HCT116 (cell line): ENCODE data around the gene ASPG. TPM values are rescaled to one million over a fixed set of nuclear protein-coding genes. Genes with fewer than 3 reads are reported as not detected.

ENCODE experiments used
- ATAC-seq: fragments of 200-7000 bp; cut with Tn5 transposase; 2 replicates; pipeline ENCODE4 v1.9.1; 2020; ENCODE audit warnings: mild to moderate bottlenecking, moderate library complexity
- BruUV-seq: library from RNA; stranded (reverse); fragments of 400-500 nt; replicated peaks from 2 replicates; lab custom pipeline; 2021; lab: Mats Ljungman, UMichigan
- CTCF ChIA-PET: fragments of 300-600 bp; sonication (Branson Sonifier 250); formaldehyde crosslinking; loops from one replicate; lab custom pipeline; 2021; ENCODE audit warnings: antibody characterized with exemption; lab: Charles Lee
- POLR2A ChIA-PET: fragments of 300-600, 350-600 bp; sonication (Branson Sonifier 250); formaldehyde crosslinking; loops from one replicate; lab custom pipeline; 2021; ENCODE audit warnings: antibody characterized with exemption; lab: Charles Lee
- RAD21 ChIA-PET, 2 experiments: fragments of 300-600 bp; sonication (Branson Sonifier 250); formaldehyde crosslinking; loops; one replicate each; lab custom pipeline; 2023; ENCODE audit warnings: low total read pairs in 2 of 2; ENCODE audit not compliant: uncharacterized antibody in 2 of 2, unreplicated experiment in 2 of 2, low non-redundant PET in 1 of 2; lab: Charles Lee
- DNase-seq: peaks from one replicate; pipeline ENCODE4 v3.0.0-alpha.2; 2010; ENCODE audit warnings: low read depth, low spot score
- H2AFZ ChIP-seq: fragments of 200-600 bp; shearing (Covaris generic), sonication (generic); 2 replicates; pipeline ENCODE4 v1.6.1; 2017; ENCODE audit warnings: low read depth, mixed run types, mixed read lengths, antibody characterized with exemption, low read length; ENCODE audit not compliant: poor library complexity, severe bottlenecking
- H3K27ac ChIP-seq: 2 replicates; pipeline ENCODE4 v1.5.1; 2012; ENCODE audit warnings: low read depth, low read length
- H3K27me3 ChIP-seq: fragments of 200-600 bp; sonication (generic); 2 replicates; pipeline ENCODE4 v1.6.1; 2016; ENCODE audit warnings: mixed run types, low read length, mixed read lengths; ENCODE audit not compliant: insufficient read depth
- H3K36me3 ChIP-seq, 2 experiments: fragments of 200-500 bp in 1 of 2; fragments of 200-600 bp in 1 of 2; sonication (Bioruptor generic) in 1 of 2; sonication (generic) in 1 of 2; 2 replicates each; pipeline versions ENCODE4 v1.5.1 to v1.6.1; 2014 to 2016; ENCODE audit warnings: low read length in 2 of 2, inconsistent platforms in 1 of 2, mixed read lengths in 1 of 2, mixed run types in 1 of 2; ENCODE audit not compliant: insufficient read depth in 2 of 2, control insufficient read depth in 1 of 2
- H3K4me1 ChIP-seq, 2 experiments: fragments of 200-600 bp in 1 of 2; sonication (generic) in 1 of 2; 2 replicates each; pipeline versions ENCODE4 v1.5.1 to v1.6.1; 2012 to 2017; ENCODE audit warnings: low read length in 2 of 2, inconsistent platforms in 1 of 2, mild to moderate bottlenecking in 1 of 2, mixed read lengths in 1 of 2, mixed run types in 1 of 2, moderate library complexity in 1 of 2; ENCODE audit not compliant: insufficient read depth in 2 of 2, control insufficient read depth in 1 of 2
- H3K4me2 ChIP-seq: fragments of 200-600 bp; sonication (generic); 2 replicates; pipeline ENCODE4 v1.6.1; 2017; ENCODE audit warnings: mixed run types, low read length, mixed read lengths
- H3K4me3 ChIP-seq, 2 experiments: fragments of 200-600 bp in 1 of 2; sonication (generic) in 1 of 2; replicated peaks in 1 of 2; 2 replicates each; pipeline ENCODE4 v1.5.1; 2011 to 2016; ENCODE audit warnings: low read length in 2 of 2, control low read depth in 1 of 2, low read depth in 1 of 2, mild to moderate bottlenecking in 1 of 2, mixed read lengths in 1 of 2, mixed run types in 1 of 2
- H3K79me2 ChIP-seq: fragments of 200-600 bp; sonication (generic); 2 replicates; pipeline ENCODE4 v1.6.1; 2017; ENCODE audit warnings: mild to moderate bottlenecking, mixed run types, low read length, moderate library complexity, mixed read lengths; ENCODE audit not compliant: insufficient read depth
- H3K9ac ChIP-seq: fragments of 200-600 bp; sonication (generic); 2 replicates; pipeline ENCODE4 v1.6.1; 2016; ENCODE audit warnings: low read length, mixed read lengths
- H3K9me2 ChIP-seq: fragments of 200-600 bp; sonication (generic), shearing (Covaris generic); 2 replicates; pipeline ENCODE4 v1.6.1; 2017; ENCODE audit warnings: mixed run types, mild to moderate bottlenecking, moderate library complexity; ENCODE audit not compliant: insufficient read depth
- H3K9me3 ChIP-seq, 2 experiments: fragments of 200-500 bp in 1 of 2; fragments of 200-600 bp in 1 of 2; sonication (Bioruptor generic) in 1 of 2; sonication (generic) in 1 of 2; 2 replicates each; pipeline ENCODE4 v1.6.1; 2014 to 2017; ENCODE audit warnings: low read length in 2 of 2, mixed read lengths in 2 of 2, inconsistent platforms in 1 of 2, low read depth in 1 of 2, mild to moderate bottlenecking in 1 of 2, mixed run types in 1 of 2, moderate library complexity in 1 of 2; ENCODE audit not compliant: control insufficient read depth in 1 of 2, insufficient read depth in 1 of 2
- H4K20me1 ChIP-seq: fragments of 200-600 bp; sonication (generic), shearing (Covaris generic); 2 replicates; pipeline ENCODE4 v1.6.1; 2017; ENCODE audit warnings: mixed run types, mild to moderate bottlenecking, moderate library complexity; ENCODE audit not compliant: insufficient read depth
- ATF3 ChIP-seq: IDR thresholded peaks from 2 replicates; pipeline ENCODE4 v1.6.1; 2012
- CBX3 ChIP-seq: IDR thresholded peaks from 2 replicates; pipeline ENCODE4 v1.6.1; 2012; ENCODE audit warnings: low read depth
- CEBPB ChIP-seq: IDR thresholded peaks from 2 replicates; pipeline ENCODE4 v1.6.1; 2012; ENCODE audit warnings: low read depth
- CTCF ChIP-seq, 3 experiments: fragments of 200-600 bp in 1 of 3; sonication (generic) in 1 of 3; IDR thresholded peaks in 2 of 3; conservative IDR thresholded peaks in 1 of 3; 2 replicates each; pipeline ENCODE4 v1.5.1; 2012 to 2017; ENCODE audit warnings: low read depth in 2 of 3, low read length in 2 of 3, antibody characterized with exemption in 1 of 3, borderline replicate concordance in 1 of 3, control low read depth in 1 of 3, mild to moderate bottlenecking in 1 of 3, mixed read lengths in 1 of 3, mixed run types in 1 of 3, moderate library complexity in 1 of 3; ENCODE audit not compliant: insufficient read depth in 1 of 3
- EGR1 ChIP-seq: IDR thresholded peaks from 2 replicates; pipeline ENCODE4 v1.6.1; 2012; ENCODE audit warnings: low read depth
- EZH2 ChIP-seq: fragments of 200-600 bp; sonication (generic); IDR thresholded peaks from 2 replicates; pipeline ENCODE4 v1.6.1; 2017; ENCODE audit warnings: antibody characterized with exemption, mixed run types
- FOSL1 ChIP-seq: IDR thresholded peaks from 2 replicates; pipeline ENCODE4 v1.6.1; 2012; ENCODE audit warnings: low read depth
- JUND ChIP-seq: IDR thresholded peaks from 2 replicates; pipeline ENCODE4 v1.6.1; 2012
- MAX ChIP-seq: IDR thresholded peaks from 2 replicates; pipeline ENCODE4 v1.6.1; 2012
- POLR2A ChIP-seq: IDR thresholded peaks from 2 replicates; pipeline ENCODE4 v1.7.0; 2011; ENCODE audit warnings: borderline replicate concordance; ENCODE audit not compliant: insufficient read depth, insufficient read length; ENCODE audit errors: extremely low read depth
- POLR2AphosphoS5 ChIP-seq: IDR thresholded peaks from 2 replicates; pipeline ENCODE4 v1.6.1; 2011; ENCODE audit warnings: mild to moderate bottlenecking, low read depth, low read length, moderate library complexity
- RAD21 ChIP-seq: IDR thresholded peaks from 2 replicates; pipeline ENCODE4 v1.6.1; 2012; ENCODE audit warnings: low read depth, mild to moderate bottlenecking
- REST ChIP-seq: IDR thresholded peaks from 2 replicates; pipeline ENCODE4 v1.6.1; 2012; ENCODE audit warnings: low read depth
- SIN3A ChIP-seq: IDR thresholded peaks from 2 replicates; pipeline ENCODE4 v1.6.1; 2012; ENCODE audit warnings: low read depth
- SP1 ChIP-seq: IDR thresholded peaks from 2 replicates; pipeline ENCODE4 v1.6.1; 2012; ENCODE audit warnings: low read depth
- SRF ChIP-seq: IDR thresholded peaks from 2 replicates; pipeline ENCODE4 v1.6.1; 2012; ENCODE audit warnings: low read depth
- ZBTB33 ChIP-seq: IDR thresholded peaks from 2 replicates; pipeline ENCODE4 v1.6.1; 2011; ENCODE audit warnings: mild to moderate bottlenecking, low read length, moderate library complexity; ENCODE audit not compliant: insufficient replicate concordance; ENCODE audit errors: extremely low read depth
- ZFX ChIP-seq: fragments of 450-650 bp; IDR thresholded peaks from 2 replicates; pipeline ENCODE4 v1.6.1; 2017
- ZNF274 ChIP-seq: fragments of 200-500 bp; sonication (Bioruptor generic); IDR thresholded peaks from 2 replicates; pipeline ENCODE4 v1.6.1; 2014; ENCODE audit warnings: mild to moderate bottlenecking, low read depth, low read length, inconsistent platforms
- intact Hi-C: fragments of 100-400 bp; cut with micrococcal nuclease; formaldehyde crosslinking; loops from 2 replicates; pipeline ENCODE4 v1.10.0; 2022
- total RNA-seq: library from RNA; stranded (reverse); gene quantifications from one replicate; pipeline ENCODE4 v1.2.1, GENCODE V29; 2021; ENCODE audit not compliant: unreplicated experiment

The ASPG gene
- total RNA-seq, 1 experiment from 2014 or later, result not detected

GRCh38 chr14:104131968-104132732 lies 46.6 kb downstream of the ASPG start:
- no peak overlapping the region for H3K4me3 ChIP-seq
- no peaks in the 10 kb centered on the region for H3K9me2 ChIP-seq
- no peak overlapping the region for H3K4me2 ChIP-seq
- ChIA-PET CTCF (interaction anchor here (1.1 to 1.5 kb wide), 2 partner anchors 40 to 54 kb away, joined by 4 to 7 read pairs; no protein-coding TSS in a partner anchor), RAD21 (no interaction called here), POLR2A (no interaction called here)
- no peaks in the 10 kb centered on the region for H4K20me1 ChIP-seq
- BruUV-seq, result no TSS peak
- no peaks in the 10 kb centered on the region for H3K36me3 ChIP-seq
- no peaks in the 10 kb centered on the region for H3K27me3 ChIP-seq
- no peak overlapping the region for H2AFZ ChIP-seq
- no peaks in the 10 kb centered on the region for H3K79me2 ChIP-seq
- intact Hi-C loops, result loop anchor here (1.0 to 10.0 kb wide), 3 partner anchors 38 to 327 kb away; no protein-coding TSS in a partner anchor
- H3K27ac ChIP-seq, result no peak overlapping the region
- no peak overlapping the region for H3K9ac ChIP-seq
- ATAC-seq (no peak), DNase-seq (no peak)
- H3K9me3 ChIP-seq, result peaks cover 14 to 15% of the 10 kb centered on the region in 2 experiments; a peak in 3 of 4 replicates
- H3K4me1 ChIP-seq, result peaks cover 2 to 5% of the 10 kb centered on the region in 2 experiments; a peak in 1 of 4 replicates
- TF ChIP-seq REST, result no peak
- TF ChIP-seq MAX, result no peak
- TF ChIP-seq POLR2AphosphoS5, result no peak
- no peak for TF ChIP-seq CTCF (IDR thresholded peaks at IDR 0.05 in 2 of 3, conservative IDR thresholded peaks at IDR 0.05 in 1 of 3; ENCODE audit: borderline replicate concordance in 1 of 3, insufficient read depth in 1 of 3, low read depth in 2 of 3, low read length in 2 of 3)
- no peak for TF ChIP-seq JUND
- no peak for TF ChIP-seq RAD21
- TF ChIP-seq ZNF274, result no peak
- no peak for TF ChIP-seq FOSL1
- no peak for TF ChIP-seq EZH2
- TF ChIP-seq CEBPB, result no peak
- no peak for TF ChIP-seq ZBTB33
- no peak for TF ChIP-seq CBX3
- TF ChIP-seq ZFX, result no peak
- no peak for TF ChIP-seq SRF
- TF ChIP-seq SIN3A, result no peak
- no peak for TF ChIP-seq EGR1
- no peak for TF ChIP-seq ATF3
- TF ChIP-seq SP1, result no peak
- TF ChIP-seq POLR2A, result no peak
- TF ChIP-seq, all 23 proteins: peak for 0
